Activated T-cell treated with anti-CD3 and anti-CD28 coated beads, Interleukin-2, amount 50 U/mL, for 1 hour (primary cell): ENCODE measurements around the gene KDM6B.
"Not testable (repeated sequence)": the region's sequence is repeated elsewhere in the genome, so short reads cannot be mapped to it uniquely, and the experiment has no call there.

Experiments used
- DNase-seq: peaks from one replicate; pipeline ENCODE4 v3.0.0-alpha.2; 2020

The KDM6B gene

GRCh38 chr17:7854851-7855659 lies 21.0 kb downstream of the KDM6B start, which contains the start of gene TMEM88:
TSS of gene TMEM88 (plus strand) at chr17:7855066. CDS start at chr17:7855075, 9 bp downstream.
- peak; percentile 61 for DNase-seq

GRCh38 chr17:7855660-7856010 lies 21.6 kb downstream of the KDM6B start:
- DNase-seq = no peak

GRCh38 chr17:7856011-7856810 lies 22.2 kb downstream of the KDM6B start:
- peak; percentile 66 for DNase-seq

- peak; percentile 92 for DNase-seq
Measured at GRCh38 chr17:7856811-7857712, 23.0 kb downstream of the KDM6B start, which contains the start of gene NAA38. TSS of gene NAA38 (minus strand) at chr17:7857559. CDS start at chr17:7857463, 96 bp downstream.

GRCh38 chr17:7857713-7858521 lies 23.9 kb downstream of the KDM6B start, which contains the start of gene CYB5D1:
TSS of gene CYB5D1 (plus strand) at chr17:7858003. CDS start at chr17:7858135, 132 bp downstream.
- DNase-seq = peak; percentile 87

GRCh38 chr17:7858522-7858810 lies 24.4 kb downstream of the KDM6B start:
- peak; percentile 49 for DNase-seq

- no peak for DNase-seq
Measured at GRCh38 chr17:7859028-7859427, 25.0 kb downstream of the KDM6B start.

- peak; percentile 40 for DNase-seq
Measured at GRCh38 chr17:7862692-7863437, 28.8 kb downstream of the KDM6B start.

- not testable (repeated sequence) for DNase-seq
Measured at GRCh38 chr17:7864384-7864783, 30.4 kb downstream of the KDM6B start.

GRCh38 chr17:7864995-7865650 lies 31.1 kb downstream of the KDM6B start:
- no peak for DNase-seq

GRCh38 chr17:7867881-7868329 lies 33.9 kb downstream of the KDM6B start:
- DNase-seq = no peak

- DNase-seq = no peak
Measured at GRCh38 chr17:7873051-7873450, 39.0 kb downstream of the KDM6B start.

GRCh38 chr17:7875804-7876370 lies 41.9 kb downstream of the KDM6B start:
- no peak for DNase-seq

- DNase-seq = no peak
Measured at GRCh38 chr17:7878234-7878633, 44.2 kb downstream of the KDM6B start.

GRCh38 chr17:7880076-7880868 lies 46.3 kb downstream of the KDM6B start:
- no peak for DNase-seq

- DNase-seq = no peak
Measured at GRCh38 chr17:7881276-7882054, 47.4 kb downstream of the KDM6B start.

- no peak for DNase-seq
Measured at GRCh38 chr17:7882068-7882467, 48.1 kb downstream of the KDM6B start.

GRCh38 chr17:7882629-7883028 lies 48.6 kb downstream of the KDM6B start:
- no peak for DNase-seq
